GM21737 (cell line): ENCODE results near the gene ZEB2.

Experiments used
- ATAC-seq: cut with Tn5 transposase; IDR thresholded peaks from one replicate; pipeline ENCODE4 v1.9.1; 2021; ENCODE audit warnings: mild to moderate bottlenecking, moderate library complexity; ENCODE audit not compliant: unreplicated experiment

ZEB2 gene

GRCh38 chr2:144519934-144520731 is at the start of gene ZEB2:
ZEB2 (minus strand) TSS chr2:144520119; CDS start chr2:144517350, 2,769 bp downstream.
- ATAC-seq: no peak

- no peak for ATAC-seq
These were observed 47.8 kb upstream of the ZEB2 start for GRCh38 chr2:144567745-144568144.

- ATAC-seq: no peak
These were observed 46.5 kb upstream of the ZEB2 start for GRCh38 chr2:144566448-144566847.

DNA sequence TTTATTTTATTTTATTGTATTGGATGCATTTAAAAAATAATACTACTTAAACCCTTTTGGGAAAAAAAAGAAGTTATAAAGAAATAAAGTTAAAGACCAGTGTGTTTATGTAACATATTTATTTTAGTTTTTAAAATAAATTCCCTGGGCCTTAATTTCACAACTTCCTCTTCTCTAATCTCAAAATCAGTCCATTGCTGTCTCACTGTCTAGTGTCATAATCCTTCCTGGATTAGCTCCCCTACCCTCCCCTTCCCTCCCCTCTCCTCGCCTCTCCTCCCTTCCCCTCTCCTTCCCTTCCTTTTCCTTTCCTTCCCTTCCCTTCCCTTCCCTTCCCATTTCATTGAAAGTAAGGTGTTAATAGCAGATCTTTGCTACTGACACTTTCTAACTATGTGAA is 40.3 kb upstream of the ZEB2 start:
- ATAC-seq: no peak

DNA sequence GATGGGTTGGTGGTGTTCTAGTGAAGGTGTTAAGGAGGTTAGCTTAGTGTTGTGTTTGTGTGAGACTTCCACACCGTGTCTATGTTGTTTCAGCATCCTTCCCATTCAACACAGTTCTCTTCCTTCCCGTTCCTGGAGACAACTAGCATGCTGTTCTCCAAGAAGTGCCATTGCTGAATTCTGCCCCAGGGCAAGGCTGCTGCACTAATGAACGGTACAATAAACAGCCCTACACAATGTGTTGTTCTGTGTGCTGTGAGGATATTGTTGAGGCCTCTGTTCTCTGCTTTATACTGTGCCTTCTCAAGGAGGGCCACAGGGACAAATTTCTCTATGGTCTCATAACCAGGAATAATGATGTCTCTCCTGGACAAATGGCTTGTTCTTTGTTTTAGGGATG is 39.8 kb upstream of the ZEB2 start:
- ATAC-seq: no peak

GRCh38 chr2:144559242-144559641 is 39.3 kb upstream of the ZEB2 start:
- no peak for ATAC-seq

DNA sequence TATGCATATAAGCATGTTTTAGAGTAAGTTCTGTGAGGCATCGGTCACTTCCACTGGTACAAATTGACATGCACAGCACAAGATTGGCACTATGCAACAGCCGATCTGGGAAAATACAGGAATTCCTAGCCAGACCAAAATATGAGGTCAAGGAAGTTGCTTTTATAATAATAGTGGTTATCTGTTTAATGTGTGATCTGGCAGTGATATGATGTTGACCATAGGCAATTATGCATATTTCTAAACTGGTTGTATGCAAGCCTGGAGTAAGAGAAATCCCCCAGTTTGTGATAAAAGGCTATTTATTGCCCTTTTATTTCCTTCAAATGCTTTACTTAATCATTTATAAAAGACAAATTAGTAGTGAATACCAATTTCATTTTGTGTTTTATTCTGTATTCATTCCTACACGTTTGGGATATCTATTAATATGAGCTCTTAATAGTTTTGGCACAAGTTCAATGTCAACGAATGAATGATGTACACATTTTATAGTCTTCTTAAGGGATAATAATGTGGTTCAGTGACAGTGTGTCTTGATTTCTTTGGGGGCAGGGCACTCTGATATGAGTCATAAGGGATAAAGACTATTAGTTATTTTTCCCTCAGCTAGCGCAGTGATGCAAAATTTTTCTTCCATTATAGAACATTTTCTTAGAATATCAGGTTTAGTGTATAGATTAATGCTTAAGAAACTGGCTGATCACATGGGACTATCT is 34.7 kb upstream of the ZEB2 start:
- no peak for ATAC-seq

- ATAC-seq: no peak
These were observed 33.5 kb upstream of the ZEB2 start for GRCh38 chr2:144553379-144553778.

GRCh38 chr2:144552821-144553220 is 32.9 kb upstream of the ZEB2 start:
- no peak for ATAC-seq

- ATAC-seq: no peak
These were observed 31.0 kb upstream of the ZEB2 start for GRCh38 chr2:144550911-144551310.

GRCh38 chr2:144550084-144550483 is 30.2 kb upstream of the ZEB2 start:
- no peak for ATAC-seq

DNA sequence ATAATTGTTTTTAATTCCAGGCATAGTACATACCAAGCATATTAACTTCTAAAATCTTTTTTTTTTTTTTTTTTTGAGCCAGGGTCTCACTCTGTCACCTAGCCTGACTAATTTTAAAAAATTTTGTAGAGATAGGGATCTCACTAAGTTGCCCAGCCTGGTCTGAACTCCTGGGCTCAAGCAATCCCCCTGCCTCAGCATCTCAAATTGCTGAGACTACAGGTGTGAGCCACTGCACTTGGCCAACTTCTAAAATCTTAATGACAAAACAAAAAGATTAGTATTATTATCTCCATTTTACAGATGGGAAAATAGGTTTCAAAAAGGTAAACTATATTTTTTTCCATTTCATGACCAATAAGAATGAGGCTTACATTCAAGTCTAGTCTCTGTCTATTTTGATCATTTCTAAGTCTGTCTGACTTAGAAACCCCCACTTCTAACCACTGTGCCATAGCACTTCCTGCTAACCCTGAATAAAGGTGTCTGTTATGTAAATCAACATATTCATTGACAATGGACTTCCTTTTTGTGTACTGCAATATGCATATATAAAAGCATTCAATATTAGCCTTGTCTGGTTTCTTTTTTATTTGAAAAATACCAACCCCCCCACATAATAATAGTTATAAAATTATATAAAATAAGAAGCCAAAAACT is 28.7 kb upstream of the ZEB2 start:
- peak; percentile 72 for ATAC-seq

DNA sequence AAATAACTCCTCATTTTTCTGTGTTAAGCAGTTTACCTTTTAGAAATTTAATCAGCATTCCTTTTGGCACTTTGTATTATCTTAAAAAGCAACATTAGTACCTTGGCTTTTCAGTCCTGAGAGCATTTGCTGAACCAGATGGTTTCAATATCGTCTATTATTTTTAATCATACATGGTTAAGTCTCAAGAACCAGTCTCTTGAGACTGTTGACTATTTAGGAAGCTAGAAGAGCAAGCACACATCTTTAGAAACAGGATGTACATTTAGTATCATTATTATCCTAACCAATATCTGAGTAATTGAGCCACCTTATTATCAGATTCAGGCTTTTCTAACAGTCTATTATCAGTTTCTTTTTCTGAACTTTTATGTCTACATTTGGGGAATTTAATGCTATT is 28.2 kb upstream of the ZEB2 start:
- no peak for ATAC-seq

DNA sequence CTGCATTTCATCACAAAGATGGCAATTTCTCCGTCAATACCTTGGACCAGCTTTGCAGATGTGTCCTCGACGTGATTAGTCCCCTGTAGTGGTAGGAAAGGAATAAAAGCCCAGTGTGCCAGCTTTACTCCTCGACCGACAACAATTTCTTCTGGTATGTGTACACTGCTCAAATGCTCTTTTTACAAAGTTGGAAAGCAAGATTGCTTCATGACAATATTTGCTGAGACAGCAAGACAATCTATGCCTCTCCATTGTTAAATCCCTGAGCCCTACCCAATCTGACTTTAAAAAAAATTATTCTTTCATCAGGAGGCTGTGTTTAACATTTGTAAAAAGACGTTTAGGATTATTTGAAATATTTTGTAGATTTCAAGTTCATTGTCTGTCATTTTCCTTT is 27.6 kb upstream of the ZEB2 start:
- no peak for ATAC-seq

DNA sequence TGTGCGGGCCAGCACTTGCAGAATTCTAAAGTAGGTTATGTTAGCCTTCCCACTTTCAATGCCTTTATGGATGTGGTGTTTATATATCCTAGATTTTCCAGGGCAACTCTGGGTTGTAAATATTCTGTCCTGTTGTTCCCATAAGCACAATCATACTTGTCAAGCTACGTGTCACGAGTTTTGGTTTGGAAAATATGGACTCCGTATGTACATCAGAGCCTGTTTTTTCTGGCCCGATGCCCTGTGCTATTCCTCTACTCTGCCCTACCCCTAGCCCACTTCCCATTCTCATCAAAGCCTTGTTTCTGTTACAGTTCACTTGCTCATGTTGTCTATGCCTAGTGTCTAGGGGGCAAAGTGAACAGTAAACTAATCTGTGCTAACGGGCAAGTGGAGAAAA is 27.0 kb upstream of the ZEB2 start:
- no peak for ATAC-seq

GRCh38 chr2:144545787-144546186 is 25.9 kb upstream of the ZEB2 start:
- ATAC-seq: no peak

GRCh38 chr2:144544053-144544452 is 24.1 kb upstream of the ZEB2 start:
- no peak for ATAC-seq

- ATAC-seq: no peak
These were observed 21.5 kb upstream of the ZEB2 start for GRCh38 chr2:144541396-144541795.

- ATAC-seq: no peak
These were observed 19.4 kb upstream of the ZEB2 start for GRCh38 chr2:144539289-144539782.

- no peak for ATAC-seq
These were observed 15.4 kb upstream of the ZEB2 start for GRCh38 chr2:144535300-144535699.

- no peak for ATAC-seq
These were observed 13.3 kb upstream of the ZEB2 start for GRCh38 chr2:144533221-144533620.

DNA sequence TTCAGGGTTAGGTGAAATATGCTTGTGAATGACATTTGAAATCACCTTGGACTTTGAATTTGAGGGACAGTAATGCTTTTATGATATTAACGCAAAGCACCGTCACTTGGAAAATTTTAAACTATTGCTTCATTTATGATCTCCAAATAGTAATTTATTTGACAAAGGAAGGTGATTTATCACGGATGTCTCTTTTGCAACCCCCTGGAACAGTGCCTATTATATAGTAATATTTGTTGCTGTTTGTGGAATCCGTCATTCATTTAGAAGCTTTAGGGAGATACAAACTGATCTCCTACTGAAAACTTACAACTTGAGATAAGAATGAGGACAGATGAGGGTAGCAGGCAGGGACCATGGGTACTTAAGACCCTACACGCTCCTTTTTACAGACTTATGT is 10.7 kb upstream of the ZEB2 start:
- ATAC-seq: no peak
